IPS-15b (cell line): ENCODE data around the gene LRRC7.

ENCODE experiments used
- H3K27me3 ChIP-seq: one replicate; pipeline ENCODE4 v1.6.1; 2013; ENCODE audit warnings: low read length; ENCODE audit not compliant: control insufficient read depth, insufficient read depth
- H3K36me3 ChIP-seq: one replicate; pipeline ENCODE4 v1.6.1; 2013; ENCODE audit warnings: low read length; ENCODE audit not compliant: control insufficient read depth, insufficient read depth
- H3K4me1 ChIP-seq: one replicate; pipeline ENCODE4 v1.6.1; 2013; ENCODE audit warnings: mild to moderate bottlenecking, low read length; ENCODE audit not compliant: control insufficient read depth, insufficient read depth
- H3K4me3 ChIP-seq: one replicate; pipeline ENCODE4 v1.5.1; 2013; ENCODE audit warnings: low read depth, low read length
- H3K9ac ChIP-seq: one replicate; pipeline ENCODE4 v1.6.1; 2013; ENCODE audit warnings: low read depth, mild to moderate bottlenecking, low read length
- H3K9me3 ChIP-seq: one replicate; pipeline ENCODE4 v1.6.1; 2013; ENCODE audit warnings: mild to moderate bottlenecking, low read length; ENCODE audit not compliant: control insufficient read depth, insufficient read depth

Gene LRRC7

DNA sequence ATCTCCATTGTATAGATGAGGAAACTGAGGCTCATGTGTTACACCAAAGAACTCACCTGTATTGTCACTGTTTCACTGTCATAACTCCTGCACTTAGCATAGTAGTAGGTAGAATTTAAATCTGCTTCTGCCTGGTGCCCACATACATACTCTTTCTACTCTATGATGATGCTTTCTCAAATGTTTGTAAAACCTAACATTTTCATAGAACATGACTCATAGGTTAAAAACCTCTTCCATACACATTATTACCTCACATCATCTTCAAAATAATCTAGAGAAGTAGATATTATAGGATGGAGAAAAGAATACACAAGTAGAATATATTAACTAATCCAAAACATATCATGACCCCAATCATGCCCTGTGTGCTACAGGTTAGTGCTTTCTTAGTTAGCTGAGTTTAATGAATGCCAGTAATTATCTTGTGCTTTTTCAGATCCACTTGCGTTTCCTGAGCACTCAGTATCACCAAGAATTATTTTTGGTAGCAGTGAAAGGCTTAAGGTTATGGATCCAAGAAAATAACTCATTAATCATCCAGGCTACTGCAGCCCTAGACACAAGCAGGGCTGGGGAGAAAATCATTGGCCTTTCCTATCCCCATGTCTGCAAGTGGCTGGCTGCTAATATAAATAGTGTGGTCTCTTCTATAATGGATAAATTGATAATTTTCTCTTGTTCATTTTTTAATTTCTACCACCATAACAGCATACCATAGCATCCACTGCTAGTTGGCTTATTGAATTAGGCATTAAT lies 480.8 kb downstream of the LRRC7 start:
- Histone ChIP-seq H3K27me3 (no peaks in the 10 kb centered on the region), H3K9me3 (no peaks in the 10 kb centered on the region), H3K9ac (no peak overlapping the region), H3K36me3 (no peaks in the 10 kb centered on the region), H3K4me3 (no peak overlapping the region), H3K4me1 (no peaks in the 10 kb centered on the region)

DNA sequence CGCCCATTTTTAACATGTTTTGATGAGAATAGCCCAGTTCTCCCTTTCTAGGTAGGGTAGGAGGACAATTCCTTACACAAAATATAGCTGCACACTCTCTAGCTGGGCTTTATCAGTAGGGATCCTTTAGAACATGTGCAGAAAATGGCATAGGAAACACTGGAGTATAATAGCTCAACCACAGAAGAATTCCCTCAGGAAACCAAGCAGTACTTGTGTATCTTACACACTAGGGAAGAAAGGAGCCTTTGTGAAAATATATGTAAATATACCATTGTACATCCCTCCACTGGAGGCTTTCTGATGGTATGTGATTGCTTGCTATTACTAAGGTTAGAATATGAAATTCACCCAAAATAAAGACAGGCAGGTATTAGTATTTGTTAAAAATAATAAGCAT lies 484.2 kb downstream of the LRRC7 start:
- Histone ChIP-seq H3K4me3 (no peak overlapping the region), H3K9me3 (no peaks in the 10 kb centered on the region), H3K4me1 (no peaks in the 10 kb centered on the region), H3K9ac (no peak overlapping the region), H3K36me3 (no peaks in the 10 kb centered on the region), H3K27me3 (no peaks in the 10 kb centered on the region)

GRCh38 chr1:70057500-70057899 lies 489.8 kb downstream of the LRRC7 start:
- H3K4me3 ChIP-seq: no peak overlapping the region
- no peaks in the 10 kb centered on the region for H3K4me1 ChIP-seq
- H3K27me3 ChIP-seq: no peaks in the 10 kb centered on the region
- no peaks in the 10 kb centered on the region for H3K36me3 ChIP-seq
- H3K9ac ChIP-seq: no peak overlapping the region
- H3K9me3 ChIP-seq: no peaks in the 10 kb centered on the region

GRCh38 chr1:70061231-70061630 lies 493.5 kb downstream of the LRRC7 start:
- no peaks in the 10 kb centered on the region for H3K27me3 ChIP-seq

DNA sequence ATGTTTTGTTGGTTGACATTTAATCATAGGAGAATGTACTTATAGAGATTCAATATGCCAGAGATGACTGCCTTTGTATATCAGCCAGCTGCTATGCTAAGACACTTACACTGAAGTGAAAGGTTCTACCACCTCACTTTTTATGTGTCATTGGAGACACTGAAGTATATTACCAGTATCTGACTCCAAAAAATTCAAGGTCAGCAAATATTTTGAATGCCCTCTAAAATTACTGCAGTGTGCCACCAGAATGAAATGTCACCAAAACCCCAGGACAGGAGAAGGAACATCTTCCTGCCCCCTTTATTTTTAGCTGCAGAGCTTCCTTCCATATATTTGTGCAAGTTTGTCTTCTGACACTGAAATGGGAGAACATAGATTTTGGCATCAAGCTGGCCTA lies 496.1 kb downstream of the LRRC7 start:
- Histone ChIP-seq H3K36me3 (no peaks in the 10 kb centered on the region), H3K9ac (no peak overlapping the region), H3K4me1 (no peaks in the 10 kb centered on the region), H3K4me3 (no peak overlapping the region), H3K9me3 (no peaks in the 10 kb centered on the region), H3K27me3 (no peaks in the 10 kb centered on the region)

More at GRCh38 chr1:70061231-70061630, 493.5 kb downstream of the LRRC7 start:
- H3K4me1 ChIP-seq: no peaks in the 10 kb centered on the region
- no peaks in the 10 kb centered on the region for H3K9me3 ChIP-seq
- H3K4me3 ChIP-seq: no peak overlapping the region
- H3K36me3 ChIP-seq: no peaks in the 10 kb centered on the region
- H3K9ac ChIP-seq: no peak overlapping the region

DNA sequence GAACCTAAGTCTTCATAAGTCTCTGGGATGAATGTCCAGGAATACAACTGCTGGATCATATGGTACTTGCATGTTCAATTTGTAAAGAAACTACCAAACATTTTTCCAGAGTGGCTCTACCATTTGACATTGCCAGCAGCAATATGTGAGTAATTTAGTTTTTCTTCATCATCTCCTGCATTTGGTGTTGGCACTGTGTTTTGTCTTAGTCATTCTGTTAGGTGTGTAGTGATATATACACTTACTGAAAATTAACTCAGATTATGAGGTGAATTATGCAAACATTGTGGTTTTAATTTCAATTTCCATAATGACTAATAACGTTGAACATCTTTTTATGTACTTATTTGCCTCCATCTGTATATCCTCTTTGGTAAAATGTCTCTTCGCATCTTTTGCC lies 499.0 kb downstream of the LRRC7 start:
- Histone ChIP-seq H3K4me1 (no peaks in the 10 kb centered on the region), H3K27me3 (no peaks in the 10 kb centered on the region), H3K36me3 (no peaks in the 10 kb centered on the region), H3K4me3 (no peak overlapping the region), H3K9ac (no peak overlapping the region), H3K9me3 (no peaks in the 10 kb centered on the region)

- no peaks in the 10 kb centered on the region for H3K9me3 ChIP-seq
- no peak overlapping the region for H3K9ac ChIP-seq
- H3K4me3 ChIP-seq: no peak overlapping the region
- H3K27me3 ChIP-seq: no peaks in the 10 kb centered on the region
- H3K36me3 ChIP-seq: no peaks in the 10 kb centered on the region
- no peaks in the 10 kb centered on the region for H3K4me1 ChIP-seq
Measured at GRCh38 chr1:70071601-70072000, 503.9 kb downstream of the LRRC7 start.

DNA sequence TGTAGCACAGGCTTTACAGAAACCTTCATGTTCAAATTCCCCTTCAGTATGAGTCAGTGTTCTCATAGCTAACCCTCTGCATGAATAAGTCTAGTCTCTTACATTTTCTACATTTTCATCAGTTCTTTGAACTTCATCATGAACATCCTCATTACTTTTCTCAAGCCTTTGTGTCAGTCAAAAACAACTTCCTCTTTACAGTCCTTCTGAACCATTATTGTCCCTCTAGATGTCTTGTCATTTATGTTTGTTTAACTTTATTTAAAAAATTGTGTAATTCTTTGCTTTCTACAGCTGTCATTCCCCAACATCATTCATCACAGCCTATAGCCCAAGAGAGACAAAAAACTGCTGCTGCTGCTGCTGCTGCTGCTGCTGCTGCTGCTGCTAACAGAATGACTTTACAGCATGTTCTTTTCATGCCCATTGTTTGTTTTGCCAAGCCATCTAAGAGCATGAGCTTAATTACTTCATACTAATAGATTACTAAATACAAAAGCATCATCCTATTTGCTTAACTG lies 504.6 kb downstream of the LRRC7 start:
- Histone ChIP-seq H3K9me3 (no peaks in the 10 kb centered on the region), H3K36me3 (no peaks in the 10 kb centered on the region), H3K4me1 (no peaks in the 10 kb centered on the region), H3K27me3 (no peaks in the 10 kb centered on the region), H3K9ac (no peak overlapping the region), H3K4me3 (no peak overlapping the region)

GRCh38 chr1:70075761-70076160 lies 508.0 kb downstream of the LRRC7 start:
- Histone ChIP-seq H3K27me3 (no peaks in the 10 kb centered on the region), H3K4me3 (no peak overlapping the region), H3K9me3 (no peaks in the 10 kb centered on the region), H3K9ac (no peak overlapping the region), H3K4me1 (no peaks in the 10 kb centered on the region), H3K36me3 (no peaks in the 10 kb centered on the region)

- H3K9me3 ChIP-seq: no peaks in the 10 kb centered on the region
- no peaks in the 10 kb centered on the region for H3K27me3 ChIP-seq
- no peak overlapping the region for H3K9ac ChIP-seq
- H3K36me3 ChIP-seq: no peaks in the 10 kb centered on the region
- no peak overlapping the region for H3K4me3 ChIP-seq
- H3K4me1 ChIP-seq: no peaks in the 10 kb centered on the region
Measured at GRCh38 chr1:70077066-70077465, 509.3 kb downstream of the LRRC7 start.

DNA sequence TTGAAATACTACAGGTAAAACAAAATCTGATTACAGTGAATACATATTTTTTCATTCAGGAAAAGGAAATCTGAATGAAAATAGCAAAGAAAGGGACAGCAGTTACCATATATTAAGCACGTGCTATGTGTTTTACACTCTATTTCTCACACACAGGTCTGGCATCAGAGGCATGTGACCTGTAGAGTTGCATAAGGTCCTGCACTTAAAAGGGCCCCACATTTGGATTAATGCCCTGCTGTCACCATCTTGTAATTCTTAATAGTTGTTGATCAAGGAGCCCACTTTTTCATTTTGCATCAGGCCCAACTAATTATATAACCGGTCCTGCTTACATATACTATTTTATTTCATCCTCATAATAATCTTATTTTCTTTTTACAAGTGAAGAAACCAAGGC lies 511.8 kb downstream of the LRRC7 start:
- no peaks in the 10 kb centered on the region for H3K9me3 ChIP-seq
- H3K27me3 ChIP-seq: no peaks in the 10 kb centered on the region
- no peak overlapping the region for H3K9ac ChIP-seq
- no peaks in the 10 kb centered on the region for H3K36me3 ChIP-seq
- no peak overlapping the region for H3K4me3 ChIP-seq
- no peaks in the 10 kb centered on the region for H3K4me1 ChIP-seq

DNA sequence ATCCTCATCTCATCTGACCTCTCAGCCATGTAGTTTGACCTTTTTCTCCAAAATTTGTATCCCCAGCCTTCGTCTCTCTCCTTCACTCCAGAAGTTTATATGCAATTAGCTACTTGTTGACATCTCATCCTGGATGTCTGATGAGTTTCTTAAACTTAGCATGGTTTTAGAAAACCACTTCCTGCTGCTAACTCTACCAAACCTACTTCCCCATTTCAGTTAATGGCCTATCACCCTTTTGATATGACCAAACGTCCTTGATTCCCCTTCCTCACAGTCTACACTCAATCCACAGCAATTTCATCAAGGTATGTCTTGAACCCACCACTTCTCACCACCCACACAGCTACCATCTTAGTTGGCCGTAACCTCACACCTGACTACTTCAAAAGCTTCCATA lies 515.8 kb downstream of the LRRC7 start:
- H3K9ac ChIP-seq: no peak overlapping the region
- no peaks in the 10 kb centered on the region for H3K9me3 ChIP-seq
- H3K27me3 ChIP-seq: no peaks in the 10 kb centered on the region
- H3K36me3 ChIP-seq: no peaks in the 10 kb centered on the region
- no peaks in the 10 kb centered on the region for H3K4me1 ChIP-seq
- no peak overlapping the region for H3K4me3 ChIP-seq
